ENCODE measurements around the gene FTH1.

GRCh38 chr11:61974766-61975631 is 7.6 kb upstream of the FTH1 start:
- TF ChIP-seq POLR2A (IDR thresholded peaks at IDR 0.05; ENCODE audit: low read length) (no peak), GATA1 (IDR thresholded peaks at IDR 0.05; ENCODE audit: low read depth, low read length) (no peak)
